ENCODE data around the gene HPS4. TPM values are rescaled to one million over a fixed set of nuclear protein-coding genes. Genes with fewer than 3 reads are reported as not detected.

The HPS4 gene
- polyA plus RNA-seq, 1 of the 3 experiments (the other 2 are of a cell fraction) = 22.5 TPM

DNA sequence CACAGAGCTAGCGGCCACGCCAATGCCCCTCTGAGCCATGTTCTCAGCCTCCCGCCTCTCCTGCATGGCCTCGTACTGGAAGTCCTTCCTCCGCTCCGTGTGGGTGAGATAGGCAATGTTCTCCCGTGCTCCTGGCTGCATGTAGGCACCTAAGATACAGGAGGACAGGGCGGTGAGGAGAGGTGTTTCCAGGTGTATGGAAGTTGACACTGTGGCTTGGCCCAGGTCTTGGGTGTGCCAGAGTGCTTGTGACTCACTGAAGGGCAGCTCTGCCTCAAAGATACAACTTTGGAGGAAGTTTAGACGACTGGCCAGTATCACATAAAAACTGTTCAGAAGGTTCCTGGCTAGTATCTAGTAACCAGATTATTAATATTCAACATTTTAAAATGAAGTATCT lies 8.6 kb upstream of the HPS4 start (continued):
- TF ChIP-seq REST (IDR thresholded peaks at IDR 0.05; ENCODE audit: low read depth, low read length) (no peak), USF2 (IDR thresholded peaks at IDR 0.05; ENCODE audit: borderline replicate concordance, low read depth, low read length) (no peak), NFIC (IDR thresholded peaks at IDR 0.05; ENCODE audit: borderline replicate concordance) (no peak), ELF1 (IDR thresholded peaks at IDR 0.05) (no peak), FOSL2 (IDR thresholded peaks at IDR 0.05; ENCODE audit: borderline replicate concordance, low read depth) (no peak), IRF3 (IDR thresholded peaks at IDR 0.05; ENCODE audit: low read depth, low read length) (no peak)

GRCh38 chr22:26489447-26490036 lies 6.0 kb upstream of the HPS4 start:
- TF ChIP-seq POLR2AphosphoS5 (IDR thresholded peaks at IDR 0.05; ENCODE audit: low read depth, low read length) = 0 out of 2 replicates have a peak, but pooled peaks have one; percentile 6
- no peak for TF ChIP-seq NRF1 (IDR thresholded peaks at IDR 0.05; ENCODE audit: low read depth, low read length)
- peaks cover 35 to 62% of the 10 kb centered on the region in 2 experiments for H3K36me3 ChIP-seq (replicated peaks in 1 of 2; ENCODE audit: control insufficient read depth in 1 of 2, insufficient read depth in 2 of 2, low read length in 1 of 2)

More at GRCh38 chr22:26489447-26490036, 6.0 kb upstream of the HPS4 start:
- no peaks in the 10 kb centered on the region for H3K9me3 ChIP-seq
- H3K9me2 ChIP-seq = no peaks in the 10 kb centered on the region
- H4K20me1 ChIP-seq (ENCODE audit: insufficient read depth) = no peaks in the 10 kb centered on the region
- H2AFZ ChIP-seq (ENCODE audit: low read depth) = no peak overlapping the region
- H3K27me3 ChIP-seq (ENCODE audit: insufficient read depth) = no peaks in the 10 kb centered on the region
- CTCF ChIA-PET = interaction anchor here (1.0 kb wide), 1 partner anchor 125 kb away, joined by 3 read pairs; no protein-coding TSS in a partner anchor
- no peak overlapping the region for H3K4me3 ChIP-seq (ENCODE audit: low read depth in 2 of 2, low read length in 1 of 2)
- no peak overlapping the region for H3K27ac ChIP-seq (ENCODE audit: low read depth in 2 of 2, low read length in 1 of 2)
- H3K4me2 ChIP-seq = no peak overlapping the region
- H3K79me2 ChIP-seq (ENCODE audit: insufficient read depth) = peaks cover 28% of the 10 kb centered on the region; the same call in 1 of the 2 replicates
- no peak for DNase-seq
- POLR2A ChIA-PET = no interaction called here
- H3K9ac ChIP-seq = no peak overlapping the region
- H3F3A ChIP-seq (replicated peaks; ENCODE audit: insufficient read depth) = peaks cover 7% of the 10 kb centered on the region
- WGBS (ENCODE audit: low lambda C conversion rate) = 87% methylated on average over 4 of the region's 4 CpGs
- peaks cover 0 to 6% of the 10 kb centered on the region in 2 experiments; a peak in 2 of 4 replicates for H3K4me1 ChIP-seq (ENCODE audit: control insufficient read depth in 1 of 2, insufficient read depth in 2 of 2, low read depth in 1 of 2, low read length in 1 of 2)

All from SK-N-SH (cell line).